HFFc6 (cell line): ENCODE data around the gene ZNF862. TPM values are rescaled to one million over a fixed set of nuclear protein-coding genes. Genes with fewer than 3 reads are reported as not detected.

Experiments
- DNase-seq: peaks from one replicate; pipeline ENCODE4 v3.0.0-alpha.2; 2018
- H3K27ac Mint-ChIP-seq: 2 replicates; pipeline ENCODE4 v1.8.0; 2020; ENCODE audit warnings: mild to moderate bottlenecking, mixed read lengths
- H3K27me3 Mint-ChIP-seq: 2 replicates; pipeline ENCODE4 v1.8.0; 2021; ENCODE audit warnings: mild to moderate bottlenecking, moderate library complexity, mixed read lengths; ENCODE audit not compliant: insufficient read depth
- H3K36me3 Mint-ChIP-seq: 2 replicates; pipeline ENCODE4 v1.8.0; 2021; ENCODE audit warnings: low read depth, mixed read lengths
- H3K4me1 Mint-ChIP-seq: 2 replicates; pipeline ENCODE4 v1.8.0; 2020; ENCODE audit warnings: low read depth, mixed read lengths
- H3K4me3 Mint-ChIP-seq: 2 replicates; pipeline ENCODE4 v1.8.0; 2020; ENCODE audit warnings: mild to moderate bottlenecking, moderate library complexity, mixed read lengths
- H3K9me3 Mint-ChIP-seq: 2 replicates; pipeline ENCODE4 v1.8.0; 2020; ENCODE audit warnings: mild to moderate bottlenecking, mixed read lengths
- CTCF ChIP-seq: fragments of 200-600 bp; sonication (generic); IDR thresholded peaks from 2 replicates; pipeline ENCODE4 v1.5.0; 2021; ENCODE audit warnings: antibody characterized with exemption, mild to moderate bottlenecking
- total RNA-seq, 6 experiments: library from RNA; stranded (reverse); fragmentation: NEBNext Ultra II Directional; extraction: Animal tissue kit (Norgen Biotek cat#: 25700); gene quantifications; 2 replicates in 1 of 6; 3 replicates in 5 of 6; pipeline ENCODE4 v1.2.3, GENCODE V29; 2021

The ZNF862 gene
- total RNA-seq, 6 experiments from 2014 or later: 5.2 to 8.2 (median 6.9) TPM

GRCh38 chr7:149792220-149792595 is 46.0 kb upstream of the ZNF862 start:
- no peaks in the 10 kb centered on the region for H3K4me1 Mint-ChIP-seq
- TF ChIP-seq CTCF: no peak
- no peaks in the 10 kb centered on the region for H3K9me3 Mint-ChIP-seq
- H3K4me3 Mint-ChIP-seq: no peak overlapping the region
- peaks cover 17% of the 10 kb centered on the region for H3K27me3 Mint-ChIP-seq
- no peaks in the 10 kb centered on the region for H3K36me3 Mint-ChIP-seq
- no peak overlapping the region for H3K27ac Mint-ChIP-seq
- no peak for DNase-seq

GRCh38 chr7:149793261-149793660 is 44.9 kb upstream of the ZNF862 start:
- Mint-ChIP-seq H3K27ac (no peak overlapping the region), H3K4me1 (no peaks in the 10 kb centered on the region), H3K27me3 (peaks cover 15% of the 10 kb centered on the region), H3K36me3 (no peaks in the 10 kb centered on the region), H3K9me3 (no peaks in the 10 kb centered on the region), H3K4me3 (no peak overlapping the region)
- TF ChIP-seq CTCF: no peak
- DNase-seq: no peak

DNA sequence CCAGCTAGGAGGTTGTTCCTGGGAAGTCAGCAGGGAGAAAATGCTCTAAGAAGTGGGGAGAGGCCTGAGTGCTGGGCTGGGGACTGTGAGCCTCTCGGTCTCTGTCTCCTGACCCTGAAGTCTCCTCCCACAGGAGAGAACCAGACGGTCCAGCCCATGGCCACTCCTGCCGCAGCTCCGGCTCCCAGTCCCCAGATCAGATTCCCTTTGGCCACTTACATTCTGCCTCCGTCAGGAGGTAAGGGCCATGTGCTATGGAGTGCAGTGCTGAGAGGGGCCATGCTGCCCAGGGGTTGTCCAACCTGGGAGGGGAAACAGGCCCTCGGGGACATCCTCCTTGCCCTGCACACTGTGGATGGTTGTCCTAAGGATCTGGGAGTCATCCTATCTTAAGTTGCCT is 43.5 kb upstream of the ZNF862 start:
- no peak for TF ChIP-seq CTCF
- H3K4me3 Mint-ChIP-seq: no peak overlapping the region
- no peaks in the 10 kb centered on the region for H3K4me1 Mint-ChIP-seq
- no peaks in the 10 kb centered on the region for H3K36me3 Mint-ChIP-seq
- H3K9me3 Mint-ChIP-seq: no peaks in the 10 kb centered on the region
- H3K27ac Mint-ChIP-seq: no peak overlapping the region
- peaks cover 16% of the 10 kb centered on the region for H3K27me3 Mint-ChIP-seq
- no peak for DNase-seq

DNA sequence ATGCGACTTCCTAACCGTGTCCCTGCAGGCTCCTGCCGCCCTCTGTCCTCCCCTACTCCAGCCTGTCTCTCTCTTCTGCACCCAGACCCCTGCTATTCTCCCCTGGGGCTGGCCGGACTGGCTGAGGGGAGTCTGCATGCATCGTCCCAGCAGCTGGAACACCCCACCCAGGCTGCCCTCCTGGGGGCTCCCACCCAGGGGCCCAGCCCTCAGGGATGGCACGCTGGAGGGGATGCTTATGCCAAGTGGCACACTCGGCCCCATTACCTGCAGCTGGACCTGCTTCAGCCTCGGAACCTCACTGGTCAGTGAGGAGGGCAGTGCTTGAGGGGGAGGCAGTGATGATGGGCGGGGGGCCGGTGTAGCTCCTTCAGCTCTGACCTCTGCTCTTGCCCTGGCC is 43.0 kb upstream of the ZNF862 start:
- H3K36me3 Mint-ChIP-seq: no peaks in the 10 kb centered on the region
- no peak overlapping the region for H3K4me3 Mint-ChIP-seq
- no peak for DNase-seq
- H3K27me3 Mint-ChIP-seq: peaks cover 16% of the 10 kb centered on the region
- no peak for TF ChIP-seq CTCF
- no peaks in the 10 kb centered on the region for H3K9me3 Mint-ChIP-seq
- H3K27ac Mint-ChIP-seq: no peak overlapping the region
- no peaks in the 10 kb centered on the region for H3K4me1 Mint-ChIP-seq

GRCh38 chr7:149796287-149796860 is 41.8 kb upstream of the ZNF862 start:
- Mint-ChIP-seq H3K4me3 (no peak overlapping the region), H3K27ac (no peak overlapping the region), H3K27me3 (peaks cover 16% of the 10 kb centered on the region), H3K36me3 (no peaks in the 10 kb centered on the region), H3K9me3 (no peaks in the 10 kb centered on the region), H3K4me1 (no peaks in the 10 kb centered on the region)
- DNase-seq: no peak
- no peak for TF ChIP-seq CTCF

DNA sequence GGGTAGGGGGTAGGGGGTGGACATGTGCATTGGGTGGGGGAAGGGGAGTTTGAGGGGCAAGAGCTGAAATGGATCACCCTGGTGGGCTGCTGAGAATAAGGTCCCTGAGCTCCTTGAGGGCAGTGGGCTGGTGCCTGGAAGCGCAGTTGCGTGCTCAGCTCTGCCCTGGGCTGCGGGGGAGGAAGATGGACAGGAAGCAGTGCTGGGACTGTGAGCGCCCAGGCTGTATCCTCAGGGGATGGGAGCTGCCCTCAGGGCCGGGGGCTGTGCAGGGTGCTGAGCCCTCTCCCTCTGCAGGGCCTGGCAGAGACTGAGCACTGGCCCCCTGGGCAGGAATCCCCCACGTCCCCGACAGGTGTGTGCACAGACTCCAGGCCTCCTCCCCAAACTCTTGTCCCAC is 40.4 kb upstream of the ZNF862 start:
- Mint-ChIP-seq H3K9me3 (no peaks in the 10 kb centered on the region), H3K4me1 (no peaks in the 10 kb centered on the region), H3K4me3 (no peak overlapping the region), H3K36me3 (no peaks in the 10 kb centered on the region), H3K27me3 (peaks cover 16% of the 10 kb centered on the region), H3K27ac (no peak overlapping the region)
- TF ChIP-seq CTCF: no peak
- DNase-seq: no peak
